GM18508 (cell line): ENCODE data around the gene MYCBPAP.

ENCODE experiments used
- ATAC-seq: cut with Tn5 transposase; IDR thresholded peaks from one replicate; pipeline ENCODE4 v1.9.1; 2021; ENCODE audit warnings: moderate number of reproducible peaks; ENCODE audit not compliant: insufficient read depth, unreplicated experiment

MYCBPAP gene, protein sequence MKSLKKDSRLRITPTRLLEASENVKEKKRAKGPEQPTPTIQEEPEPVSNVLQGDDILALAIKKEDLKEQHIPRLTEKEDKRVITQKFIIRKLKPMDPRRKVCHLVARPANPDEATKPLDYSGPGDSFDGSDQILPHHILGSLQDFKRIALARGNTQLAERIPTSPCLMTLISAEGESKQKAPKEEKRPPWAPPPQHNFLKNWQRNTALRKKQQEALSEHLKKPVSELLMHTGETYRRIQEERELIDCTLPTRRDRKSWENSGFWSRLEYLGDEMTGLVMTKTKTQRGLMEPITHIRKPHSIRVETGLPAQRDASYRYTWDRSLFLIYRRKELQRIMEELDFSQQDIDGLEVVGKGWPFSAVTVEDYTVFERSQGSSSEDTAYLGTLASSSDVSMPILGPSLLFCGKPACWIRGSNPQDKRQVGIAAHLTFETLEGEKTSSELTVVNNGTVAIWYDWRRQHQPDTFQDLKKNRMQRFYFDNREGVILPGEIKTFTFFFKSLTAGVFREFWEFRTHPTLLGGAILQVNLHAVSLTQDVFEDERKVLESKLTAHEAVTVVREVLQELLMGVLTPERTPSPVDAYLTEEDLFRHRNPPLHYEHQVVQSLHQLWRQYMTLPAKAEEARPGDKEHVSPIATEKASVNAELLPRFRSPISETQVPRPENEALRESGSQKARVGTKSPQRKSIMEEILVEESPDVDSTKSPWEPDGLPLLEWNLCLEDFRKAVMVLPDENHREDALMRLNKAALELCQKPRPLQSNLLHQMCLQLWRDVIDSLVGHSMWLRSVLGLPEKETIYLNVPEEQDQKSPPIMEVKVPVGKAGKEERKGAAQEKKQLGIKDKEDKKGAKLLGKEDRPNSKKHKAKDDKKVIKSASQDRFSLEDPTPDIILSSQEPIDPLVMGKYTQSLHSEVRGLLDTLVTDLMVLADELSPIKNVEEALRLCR

DNA sequence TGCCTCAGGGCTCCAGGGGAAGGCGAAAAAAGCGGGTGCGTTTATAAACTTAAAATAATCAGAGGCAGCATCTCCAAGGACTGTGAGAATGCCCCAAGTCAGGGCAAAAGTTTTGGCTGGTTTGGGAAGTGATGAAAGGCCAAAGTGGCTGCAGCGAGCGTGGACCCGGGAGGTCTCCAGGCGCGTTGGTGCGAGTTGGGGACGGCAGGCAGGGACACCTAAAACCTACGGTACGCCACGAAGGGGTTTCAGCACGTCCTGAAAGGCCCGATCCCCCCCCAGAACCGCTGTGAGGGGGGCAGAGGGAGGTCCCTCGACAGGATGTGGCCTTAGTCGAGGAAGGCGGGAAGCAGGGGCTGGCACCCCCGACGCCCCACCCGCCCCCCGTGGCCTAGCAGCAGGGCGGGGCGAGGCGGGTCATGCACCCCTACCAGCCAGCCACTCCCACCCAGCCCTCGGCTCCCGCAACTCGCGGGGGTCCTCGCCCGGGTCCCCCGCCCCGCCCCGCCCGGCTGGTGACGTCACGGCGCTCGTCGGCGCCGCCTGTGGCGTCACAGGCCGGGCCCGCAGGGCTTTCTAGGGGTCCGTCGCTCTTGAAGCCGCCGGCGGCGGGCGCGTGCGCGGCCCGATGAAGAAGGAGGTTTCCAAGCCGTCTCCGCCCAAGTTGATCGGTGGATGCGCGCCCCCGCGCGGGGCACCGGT, at the start of gene MYCBPAP:
Gene MYCBPAP (plus strand): TSS at position 569 of the 702 bp plus-strand sequence. CDS start 236 bp downstream, outside the sequence.
- ATAC-seq, result no peak

DNA sequence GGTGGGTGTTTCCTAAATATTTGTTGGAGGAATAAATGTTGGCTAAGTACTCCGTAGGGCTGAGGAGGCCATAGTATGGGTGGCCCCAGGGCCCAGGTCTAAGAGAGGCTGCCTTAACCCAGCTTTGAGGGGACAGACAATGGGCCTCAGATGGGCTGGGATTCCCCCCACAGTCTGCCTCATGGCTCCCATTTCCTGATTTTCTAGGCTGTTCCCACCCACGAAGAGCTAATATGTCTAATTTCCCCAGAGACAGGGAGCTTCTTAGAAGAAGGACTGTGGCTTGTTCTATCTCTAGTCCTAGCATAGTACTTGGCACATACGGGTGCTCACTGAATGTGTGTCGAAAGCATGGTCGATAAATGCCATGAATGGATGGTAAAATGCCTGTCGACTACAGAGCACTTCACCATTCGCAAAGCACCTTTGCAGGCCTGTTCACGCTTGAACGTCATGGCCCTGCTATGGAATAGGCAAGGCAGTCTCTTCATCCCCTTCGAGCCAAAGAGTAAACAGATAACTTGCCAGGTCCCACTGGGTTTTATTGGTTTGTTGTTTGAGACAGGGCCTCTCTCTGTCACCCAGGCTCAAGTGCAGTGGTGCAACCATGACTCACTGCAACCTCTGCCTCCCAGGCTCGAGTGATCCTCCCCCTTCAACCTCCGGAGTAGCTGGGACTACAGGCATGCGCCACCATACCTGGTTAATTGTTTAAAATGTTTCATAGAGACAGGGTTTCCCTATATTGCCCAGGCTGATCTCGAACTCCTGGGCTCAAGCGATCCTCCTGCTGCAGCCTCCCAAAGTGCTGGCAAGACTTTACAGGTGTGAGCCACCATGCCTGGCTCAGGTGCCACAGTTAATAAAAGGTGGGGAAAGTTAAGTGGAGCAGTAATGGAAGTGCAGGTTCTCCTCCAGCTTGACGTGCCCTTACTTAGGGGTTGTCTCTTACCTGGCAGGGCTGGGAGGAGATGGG, 49.2 kb upstream of the MYCBPAP start:
- ATAC-seq, result no peak

DNA sequence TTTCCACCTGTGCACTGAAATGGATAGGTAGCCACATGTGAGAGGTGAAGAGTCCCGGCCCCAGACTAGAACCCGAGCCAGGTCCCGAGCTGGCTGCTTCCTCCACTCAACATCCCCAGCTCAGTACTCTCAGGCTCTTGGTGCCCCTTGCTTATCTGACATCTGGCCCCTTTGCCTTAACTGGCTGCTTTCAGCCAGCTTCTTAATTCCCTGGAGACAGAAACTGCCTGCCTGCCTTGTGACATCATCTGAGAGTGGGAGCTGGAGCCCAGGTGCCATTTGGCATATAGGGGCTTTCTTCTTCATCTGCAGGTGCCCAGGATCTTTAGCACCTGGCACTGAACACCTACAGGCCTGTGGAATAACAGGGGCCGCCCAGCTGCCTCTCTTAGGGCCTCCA, 48.5 kb upstream of the MYCBPAP start:
- ATAC-seq, result no peak

DNA sequence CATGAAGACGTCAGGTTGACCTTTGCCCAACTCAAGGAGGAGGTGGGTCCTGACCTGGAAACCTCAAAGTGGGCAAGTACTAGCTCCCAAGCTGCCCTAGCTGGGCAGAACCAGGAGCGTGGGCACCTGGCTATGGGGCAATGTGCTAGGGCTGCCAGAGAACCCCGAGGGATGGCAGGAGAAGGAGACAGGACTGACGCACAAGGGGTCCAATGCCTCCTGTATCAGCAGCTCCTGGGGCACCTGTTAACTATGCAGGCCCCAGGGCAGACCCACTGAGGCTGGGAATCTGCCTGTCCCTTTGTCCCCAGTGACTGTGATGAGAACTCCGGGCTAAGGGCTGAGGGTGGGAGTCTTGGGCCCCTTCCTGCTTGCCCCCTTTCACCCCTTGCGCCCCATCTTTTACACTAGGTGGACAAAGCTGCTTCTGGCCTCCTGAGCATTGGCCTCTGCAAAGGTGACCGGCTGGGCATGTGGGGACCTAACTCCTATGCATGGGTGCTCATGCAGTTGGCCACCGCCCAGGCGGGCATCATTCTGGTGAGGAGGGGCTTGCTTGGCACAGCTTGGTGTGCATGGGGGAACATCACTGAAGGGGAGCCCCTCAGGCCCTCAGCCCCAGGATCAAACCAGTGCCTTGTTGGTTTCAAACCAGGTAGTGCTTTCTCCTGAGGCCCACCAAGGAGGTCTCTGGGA, 47.3 kb upstream of the MYCBPAP start:
- no peak for ATAC-seq

DNA sequence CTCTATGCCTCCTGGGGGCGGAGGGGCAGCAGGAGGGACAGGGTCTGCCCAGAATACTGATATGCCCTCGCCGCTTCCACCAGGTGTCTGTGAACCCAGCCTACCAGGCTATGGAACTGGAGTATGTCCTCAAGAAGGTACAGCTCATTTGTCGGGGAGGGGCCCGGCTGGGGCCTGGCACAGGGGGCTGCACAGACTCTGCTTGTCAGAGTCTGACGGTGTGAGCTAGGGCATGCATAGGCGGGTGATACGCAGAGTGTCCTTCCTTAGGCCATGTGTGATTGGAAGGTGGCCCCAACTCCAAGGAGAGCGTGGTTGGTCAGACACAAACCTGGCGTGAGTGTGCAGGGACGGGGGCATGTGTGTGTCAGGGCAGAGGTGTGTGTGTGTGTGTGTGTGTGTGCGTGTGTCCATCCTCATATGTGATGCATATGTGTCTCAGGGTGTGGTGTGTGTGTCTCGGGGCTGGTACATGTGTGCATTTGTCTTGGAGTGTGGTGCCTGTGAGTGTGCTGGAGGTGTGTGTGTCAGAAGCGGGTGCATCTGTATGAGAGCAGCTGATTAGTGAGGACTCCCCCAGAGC, 46.6 kb upstream of the MYCBPAP start:
- ATAC-seq, result no peak

DNA sequence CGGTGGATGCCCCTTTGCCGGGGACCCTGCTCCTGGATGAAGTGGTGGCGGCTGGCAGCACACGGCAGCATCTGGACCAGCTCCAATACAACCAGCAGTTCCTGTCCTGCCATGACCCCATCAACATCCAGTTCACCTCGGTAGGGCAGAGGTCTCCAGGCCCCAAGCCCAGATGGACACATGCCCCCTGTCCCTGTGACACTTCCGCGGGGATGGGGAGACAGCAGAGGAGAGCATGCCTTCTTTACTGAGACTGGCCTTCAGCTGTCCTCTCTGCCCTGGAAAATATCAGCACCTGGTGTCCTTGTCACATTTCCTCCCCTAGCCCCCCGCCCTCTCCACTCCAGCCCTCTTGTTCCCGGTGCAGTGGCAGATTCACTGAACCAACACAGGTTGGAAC, 45.8 kb upstream of the MYCBPAP start:
- ATAC-seq, result no peak

DNA sequence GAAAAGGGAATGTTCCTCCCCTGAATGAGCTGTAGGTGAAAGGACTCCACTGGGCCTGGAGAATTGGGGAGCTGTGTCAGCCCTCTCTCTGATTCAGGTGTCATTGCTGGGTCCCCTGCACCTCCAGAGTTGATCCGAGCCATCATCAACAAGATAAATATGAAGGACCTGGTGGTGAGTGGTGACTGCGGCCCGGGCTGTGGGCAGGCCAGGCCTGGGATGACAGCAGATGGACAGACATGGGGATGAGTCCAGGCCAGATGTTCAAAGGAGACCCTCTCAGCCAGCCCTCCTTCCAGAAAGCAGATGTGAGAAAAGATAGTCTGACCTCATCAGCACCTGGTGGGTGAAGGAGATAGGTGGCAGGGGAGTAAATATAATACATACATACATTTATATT, 44.1 kb upstream of the MYCBPAP start:
- no peak for ATAC-seq

DNA sequence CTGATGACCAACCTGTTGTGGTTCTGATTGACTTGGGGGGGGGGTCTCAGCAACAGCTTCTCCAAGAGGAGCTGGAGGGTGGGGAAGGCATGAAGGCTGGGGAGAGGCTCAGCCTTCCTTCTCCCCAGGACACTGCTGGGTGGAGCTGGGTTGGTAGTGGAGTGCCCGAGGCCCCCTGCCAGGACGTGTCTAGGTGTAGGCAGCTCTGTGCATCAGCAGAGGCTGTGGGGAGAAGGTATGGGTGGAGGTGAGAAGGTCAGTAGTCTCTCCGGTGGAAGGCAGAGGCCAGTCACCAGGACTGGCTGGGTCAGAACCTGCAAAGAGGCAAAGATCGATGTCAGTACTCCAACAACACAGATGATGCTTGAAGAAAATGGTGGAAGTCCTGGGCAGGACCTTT, 43.5 kb upstream of the MYCBPAP start:
- ATAC-seq, result no peak

DNA sequence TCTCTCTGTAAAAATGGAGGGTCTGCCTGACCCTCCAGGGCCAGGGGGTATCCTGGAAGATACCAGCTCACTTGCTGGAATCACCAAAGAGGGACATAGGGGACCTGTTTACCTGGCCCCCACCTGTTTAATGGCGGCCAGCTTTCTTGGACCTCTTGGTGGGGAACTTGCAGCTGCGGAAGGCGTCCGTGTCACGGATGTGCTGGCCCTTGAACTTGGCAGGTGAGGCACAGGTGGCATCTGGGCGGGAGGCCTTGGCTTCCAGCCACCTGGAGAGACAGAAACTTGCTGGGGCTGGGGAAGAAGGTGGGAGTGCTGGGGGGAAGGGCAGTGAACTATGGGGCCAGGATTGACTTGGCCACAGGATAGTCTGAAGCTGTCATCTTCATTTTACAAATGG, 43.1 kb upstream of the MYCBPAP start:
- ATAC-seq, result no peak

DNA sequence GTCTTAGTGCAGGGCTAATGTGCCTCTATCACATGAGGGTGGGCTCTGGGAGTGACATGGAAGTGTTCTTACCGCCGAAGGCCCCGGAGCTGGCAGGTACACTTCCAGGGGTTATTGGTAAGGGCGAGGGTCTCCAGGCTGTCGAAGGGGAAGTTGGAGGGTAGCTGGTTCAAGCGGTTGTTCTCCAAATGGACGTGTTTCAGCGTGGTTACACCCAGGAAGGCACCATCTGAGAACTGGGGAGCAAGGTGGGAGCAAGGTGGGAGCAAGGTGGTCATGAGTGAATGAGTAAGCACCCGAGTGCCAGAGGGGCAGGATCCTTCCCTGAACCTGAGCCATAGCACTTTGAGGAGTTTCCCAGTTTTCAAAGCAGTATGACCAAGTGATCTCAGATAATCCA, 42.6 kb upstream of the MYCBPAP start:
- ATAC-seq, result no peak

DNA sequence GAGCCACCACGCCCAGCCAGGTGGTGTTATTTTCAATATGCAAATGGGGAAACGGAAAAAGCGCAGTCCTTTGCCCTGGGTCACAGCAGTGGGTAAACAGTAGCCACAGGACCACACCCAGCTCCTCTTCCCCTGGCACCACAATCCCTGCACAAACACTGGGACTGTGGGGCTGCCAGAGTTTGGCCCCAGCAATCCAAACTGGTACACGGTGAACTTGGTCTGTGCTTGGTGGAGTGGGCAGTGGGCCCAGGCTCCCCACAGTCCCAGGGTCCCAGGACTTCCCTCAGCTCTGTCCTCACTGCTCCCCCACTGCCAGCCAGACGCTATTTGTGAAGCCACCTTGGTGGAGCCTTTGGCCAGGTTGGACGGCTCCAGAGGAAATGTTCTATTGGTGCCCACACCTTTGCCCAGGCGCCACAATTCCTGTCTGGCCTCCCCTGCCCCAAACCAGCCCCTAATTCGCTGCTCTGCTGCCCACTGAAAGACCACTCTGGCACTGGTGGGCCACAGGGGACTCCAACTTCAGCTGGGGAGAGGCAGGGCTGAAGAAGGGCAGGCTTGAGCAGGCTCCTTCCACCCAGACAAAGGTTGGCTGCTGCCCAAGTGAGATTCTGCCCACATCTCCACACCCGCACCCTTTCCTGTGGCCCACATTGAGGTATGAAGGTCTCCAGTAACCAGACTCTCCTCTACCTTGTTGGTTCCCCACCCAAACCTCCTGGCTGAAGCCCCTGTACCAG, 41.7 kb upstream of the MYCBPAP start:
- ATAC-seq, result no peak

DNA sequence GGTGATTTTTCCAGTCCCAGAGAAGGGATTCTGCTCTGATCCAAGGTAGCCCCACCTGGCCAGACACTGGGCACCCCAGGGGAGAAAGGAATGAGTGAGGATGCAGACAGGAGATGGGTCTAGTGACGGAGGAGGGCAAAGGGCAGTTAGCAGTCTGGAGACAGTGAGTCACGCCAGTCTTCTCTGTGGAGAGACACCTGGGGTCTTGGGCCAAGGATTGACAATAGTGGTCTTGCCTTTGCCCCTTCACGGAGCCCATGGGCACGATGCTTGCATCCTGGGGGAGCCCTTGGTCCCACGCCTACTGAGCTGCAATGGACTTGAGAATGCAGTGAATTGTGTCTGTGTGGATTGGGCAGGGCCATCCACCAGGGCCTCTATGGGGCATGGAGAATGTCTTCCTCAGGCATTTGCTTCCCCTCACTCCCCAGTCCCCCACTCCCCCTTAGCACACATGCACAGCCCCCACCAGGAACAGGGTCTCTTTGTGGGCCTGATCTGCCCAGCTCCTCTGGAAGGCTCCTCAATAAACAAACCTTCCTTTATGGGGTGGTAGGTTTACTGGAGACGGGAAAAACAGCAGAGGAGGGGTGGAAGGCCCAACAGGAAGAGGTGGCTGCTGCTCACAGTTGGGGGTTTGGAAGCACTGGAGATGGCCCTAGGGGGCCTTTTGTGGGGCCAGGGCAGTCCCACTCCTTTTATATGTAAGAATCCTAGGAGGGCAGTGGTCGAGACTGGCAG, 41.0 kb upstream of the MYCBPAP start:
- ATAC-seq, result no peak

DNA sequence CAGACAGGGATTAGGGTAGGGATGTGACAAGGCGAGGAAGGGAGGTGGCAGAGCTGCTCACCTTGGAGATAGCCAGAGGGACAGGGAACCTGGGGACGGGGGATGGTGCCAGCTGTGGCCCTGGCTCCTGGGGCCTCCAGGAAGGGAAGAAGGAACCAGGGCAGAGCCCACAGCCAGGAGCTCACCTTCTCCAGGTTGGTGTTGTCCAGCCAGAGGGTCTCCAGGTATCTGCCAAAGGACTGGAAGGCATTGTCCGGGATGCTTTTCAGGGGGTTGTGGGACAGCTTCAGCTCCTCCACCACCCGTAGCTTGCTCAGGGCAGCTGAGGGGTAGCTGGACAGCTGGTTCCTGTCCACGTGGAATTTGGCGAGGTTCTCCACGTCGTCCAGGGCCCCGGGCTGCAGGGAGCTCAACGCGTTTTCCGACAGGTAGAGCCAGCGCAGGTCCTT, 40.4 kb upstream of the MYCBPAP start:
- ATAC-seq, result no peak

DNA sequence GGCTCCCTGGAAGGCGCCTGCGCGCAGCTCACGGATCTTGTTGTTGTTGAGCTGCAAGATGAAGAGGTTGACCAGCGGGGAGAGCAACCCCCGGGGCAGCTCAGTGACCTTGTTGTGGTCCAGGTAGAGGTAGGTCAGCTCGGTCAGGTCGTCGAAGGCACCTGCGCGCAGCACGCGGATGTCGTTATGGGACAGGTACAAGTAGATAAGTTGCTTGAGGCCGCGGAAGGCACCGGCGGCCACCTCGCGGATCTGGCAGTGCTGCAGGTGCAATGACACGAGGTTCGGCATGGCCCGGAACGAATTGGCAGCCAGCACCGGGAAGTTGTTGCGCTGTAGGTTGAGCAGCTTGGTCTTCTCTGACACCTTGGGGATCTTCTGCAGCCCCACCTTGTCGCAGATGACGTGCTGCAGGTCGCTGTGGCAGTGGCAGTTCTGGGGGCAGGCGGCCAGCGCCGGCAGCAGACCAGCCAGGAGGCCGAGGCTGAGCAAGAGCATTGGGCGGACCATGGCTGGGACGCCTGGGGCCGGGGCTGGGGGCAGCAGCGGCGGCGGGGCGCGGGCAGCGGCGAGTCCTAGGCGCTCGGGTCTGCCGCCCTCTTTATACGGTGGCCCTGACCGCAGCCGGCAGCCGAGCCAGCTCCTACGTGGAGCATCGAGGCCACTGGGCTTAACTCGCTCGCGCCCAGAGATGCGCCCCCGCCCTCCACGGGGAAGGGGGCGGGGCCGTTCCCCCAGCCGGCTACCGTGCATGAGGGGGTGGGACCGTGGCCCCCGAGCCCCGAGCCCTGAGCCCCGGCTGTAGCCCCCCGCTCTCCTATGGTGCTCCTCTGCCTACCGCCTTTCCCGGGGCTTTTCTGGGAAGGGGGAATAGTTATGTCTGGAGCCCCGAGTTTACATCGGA, 39.7 kb upstream of the MYCBPAP start, which contains the start of gene CHAD:
Gene CHAD (minus strand): TSS at position 577 of the 904 bp plus-strand sequence. CDS start 67 bp downstream, at position 510.
- ATAC-seq, result no peak

DNA sequence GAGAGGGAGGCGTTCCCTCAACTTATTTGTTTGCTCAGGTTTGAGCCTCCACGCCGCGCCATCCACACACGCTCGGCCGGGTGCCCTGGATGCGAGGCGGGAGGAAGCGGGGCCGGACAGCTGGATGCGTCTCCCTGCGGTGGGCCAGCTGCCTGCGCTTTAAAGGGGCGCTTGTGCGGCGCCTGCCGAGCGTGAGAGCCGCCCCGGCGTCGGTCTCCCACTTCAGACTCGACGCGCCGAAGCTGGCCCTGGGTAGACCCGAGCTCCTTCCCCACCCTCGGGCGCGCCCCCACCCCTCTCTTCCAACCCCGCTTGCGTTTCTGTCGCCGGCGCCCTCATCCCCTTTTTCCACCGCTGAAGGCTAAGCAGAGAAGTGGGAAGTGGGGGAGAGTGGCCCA, 39.0 kb upstream of the MYCBPAP start:
- no peak for ATAC-seq

DNA sequence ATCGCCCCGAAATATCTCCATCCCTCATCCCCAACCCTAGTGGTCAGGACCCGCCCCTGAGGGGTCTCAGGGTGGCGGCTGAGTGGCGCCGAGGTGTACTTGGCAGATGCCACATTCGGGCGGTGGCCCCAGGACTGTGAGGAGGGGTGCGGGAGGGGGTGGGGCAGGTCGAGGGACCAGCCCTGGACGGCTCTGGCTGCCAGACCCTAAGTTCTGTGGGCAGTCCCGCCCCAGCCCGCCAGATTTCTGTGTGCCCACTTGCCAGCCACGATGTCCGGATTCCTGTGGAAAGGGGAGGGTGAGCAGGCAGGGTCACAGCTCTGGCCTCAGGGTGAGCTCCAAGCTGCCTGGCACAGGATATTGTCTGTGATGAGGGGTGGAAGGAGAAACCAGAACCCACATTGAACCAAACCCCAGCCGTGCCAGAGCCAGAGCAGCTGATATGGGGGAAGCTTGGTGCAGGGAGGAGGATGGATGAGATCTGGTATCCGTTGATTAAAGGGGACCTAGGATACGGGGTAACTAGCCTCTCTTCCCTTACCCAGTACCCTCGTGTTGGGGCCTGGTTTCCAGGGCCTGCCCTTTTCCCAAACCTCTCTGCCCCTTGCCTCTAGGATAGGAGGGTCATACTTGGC, 38.5 kb upstream of the MYCBPAP start:
- no peak for ATAC-seq
